Amniotic stem cell (primary cell): ENCODE measurements around the gene PDCD4.

Experiments used
- DNase-seq: peaks from one replicate; lab custom pipeline; 2025; lab: John Stamatoyannopoulos, UW

The PDCD4 gene

GRCh38 chr10:110842326-110842904 is 29.3 kb upstream of the PDCD4 start:
- DNase-seq: no peak

GRCh38 chr10:110843031-110843430 is 28.7 kb upstream of the PDCD4 start:
- no peak for DNase-seq

- DNase-seq: no peak
Observed at GRCh38 chr10:110843796-110844616, 27.7 kb upstream of the PDCD4 start.

GRCh38 chr10:110844617-110844881 is 27.2 kb upstream of the PDCD4 start:
- DNase-seq: no peak

- no peak for DNase-seq
Observed at GRCh38 chr10:110845192-110845755, 26.5 kb upstream of the PDCD4 start.

- no peak for DNase-seq
Observed at GRCh38 chr10:110845756-110846620, 25.7 kb upstream of the PDCD4 start.

GRCh38 chr10:110847374-110847773 is 24.4 kb upstream of the PDCD4 start:
- no peak for DNase-seq

- DNase-seq: no peak
Observed at GRCh38 chr10:110848106-110848505, 23.6 kb upstream of the PDCD4 start.

- DNase-seq: no peak
Observed at GRCh38 chr10:110850099-110850498, 21.6 kb upstream of the PDCD4 start.

GRCh38 chr10:110851020-110851612 is 20.6 kb upstream of the PDCD4 start:
- no peak for DNase-seq

GRCh38 chr10:110852255-110852896 is 19.4 kb upstream of the PDCD4 start:
- no peak for DNase-seq

GRCh38 chr10:110852947-110853346 is 18.8 kb upstream of the PDCD4 start:
- no peak for DNase-seq

GRCh38 chr10:110853921-110854605 is 17.7 kb upstream of the PDCD4 start:
- DNase-seq: no peak

GRCh38 chr10:110857265-110858171 is 14.2 kb upstream of the PDCD4 start:
- no peak for DNase-seq

- no peak for DNase-seq
Observed at GRCh38 chr10:110858297-110858934, 13.3 kb upstream of the PDCD4 start.

- DNase-seq: no peak
Observed at GRCh38 chr10:110859206-110859972, 12.3 kb upstream of the PDCD4 start.

- DNase-seq: no peak
Observed at GRCh38 chr10:110859973-110860376, 11.8 kb upstream of the PDCD4 start.

- DNase-seq: no peak
Observed at GRCh38 chr10:110860576-110861241, 11.0 kb upstream of the PDCD4 start.
